Measurements from ENCODE around the gene MASP1. TPM values are rescaled to one million over a fixed set of nuclear protein-coding genes. Genes with fewer than 3 reads are reported as not detected.

Gene MASP1
- total and polyA plus RNA-seq, 7 experiments from 2014 or later, result not detected

DNA sequence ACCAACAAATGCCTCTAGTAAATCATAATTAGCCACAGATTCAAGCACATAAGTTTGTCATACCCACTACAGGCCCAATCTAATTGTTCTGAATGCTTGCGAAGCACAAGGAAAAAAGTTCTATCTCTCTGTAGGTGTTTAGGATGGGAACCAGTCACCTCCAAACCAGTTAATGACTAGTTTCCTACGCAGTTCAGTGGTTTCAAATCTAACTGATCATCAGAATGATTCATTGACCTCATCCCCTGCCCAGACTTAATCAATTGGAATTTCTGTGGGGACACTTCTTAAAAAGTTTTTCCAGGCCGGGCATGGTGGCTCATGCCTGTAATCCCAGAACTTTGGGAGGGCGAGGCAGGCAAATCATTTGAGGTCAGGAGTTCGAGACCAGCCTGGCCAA, 24.3 kb upstream of the MASP1 start:
- ATAC-seq, result no peak
- Mint-ChIP-seq H3K4me1 (peaks cover 10 to 15% (median 11%) of the 10 kb centered on the region in 7 donors), H3K4me3 (no peak overlapping the region), H3K27me3 (peaks cover 45 to 61% (median 50%) of the 10 kb centered on the region in 5 donors), H3K9me3 (peaks cover 0 to 4% (median 0%) of the 10 kb centered on the region in 11 donors), H3K36me3 (peaks cover 0 to 9% (median 0%) of the 10 kb centered on the region in 5 donors), H3K27ac (no peak overlapping the region)
- intact Hi-C loops (cut with micrococcal nuclease), result no loop called here
- no peaks in the 10 kb centered on the region for H3K36me3 ChIP-seq (ENCODE audit: control insufficient read depth in 2 of 3, insufficient read depth in 3 of 3, low read length in 3 of 3)
- no peak overlapping the region for H3K27ac ChIP-seq (ENCODE audit: low read depth, low read length)
- H3K4me1 ChIP-seq (ENCODE audit: control insufficient read depth in 2 of 2, insufficient read depth in 2 of 2, low read length in 2 of 2), result peaks cover 5 to 8% of the 10 kb centered on the region in 2 donors
- DNase-seq, result no peak
- H3K27me3 ChIP-seq (ENCODE audit: control insufficient read depth in 2 of 2, insufficient read depth in 2 of 2, low read length in 2 of 2), result no peaks in the 10 kb centered on the region
- POLR2A ChIA-PET, result no interaction called here
- CTCF ChIA-PET, result interaction anchor here (1.2 to 9.0 kb wide), 4 partner anchors 9 to 416 kb away, joined by 3 to 158 read pairs (median 50); no protein-coding TSS in a partner anchor
- H3K9me3 ChIP-seq (ENCODE audit: control insufficient read depth in 2 of 3, low read length in 3 of 3), result no peaks in the 10 kb centered on the region
- no peak overlapping the region for H3K4me3 ChIP-seq (ENCODE audit: low read length)

DNA sequence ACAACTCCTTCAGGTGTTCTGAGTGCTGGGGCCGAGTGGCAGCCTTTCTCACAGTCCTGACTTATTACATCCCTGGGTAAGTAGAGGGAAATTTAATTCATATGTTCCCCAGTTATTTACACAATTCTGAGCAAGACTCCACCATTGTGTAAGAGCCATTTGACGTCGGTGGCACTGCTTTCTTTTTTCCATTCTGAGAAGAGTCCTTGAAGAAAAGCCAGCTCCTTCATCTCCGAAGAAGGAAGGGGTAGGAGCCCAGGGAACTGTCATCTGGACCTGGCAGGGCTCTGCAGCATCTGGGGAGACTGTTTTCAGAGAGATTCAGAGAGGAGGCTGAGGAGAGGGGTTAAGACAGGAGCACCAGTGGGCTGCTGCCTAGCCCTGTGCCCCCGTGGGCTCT, 22.6 kb upstream of the MASP1 start:
- Mint-ChIP-seq H3K27me3 (peaks cover 50 to 65% (median 54%) of the 10 kb centered on the region in 5 donors), H3K36me3 (peaks cover 0 to 9% (median 0%) of the 10 kb centered on the region in 5 donors), H3K4me3 (no peak overlapping the region), H3K27ac (no peak overlapping the region), H3K4me1 (peaks cover 6 to 10% (median 7%) of the 10 kb centered on the region in 7 donors), H3K9me3 (peaks cover 0 to 4% (median 0%) of the 10 kb centered on the region in 11 donors)
- intact Hi-C loops (cut with micrococcal nuclease), result no loop called here
- Histone ChIP-seq H3K4me1 (ENCODE audit: control insufficient read depth in 2 of 2, insufficient read depth in 2 of 2, low read length in 2 of 2) (peaks cover 3 to 4% of the 10 kb centered on the region in 2 donors), H3K27ac (ENCODE audit: low read depth, low read length) (no peak overlapping the region), H3K9me3 (ENCODE audit: control insufficient read depth in 2 of 3, low read length in 3 of 3) (no peaks in the 10 kb centered on the region), H3K36me3 (ENCODE audit: control insufficient read depth in 2 of 3, insufficient read depth in 3 of 3, low read length in 3 of 3) (no peaks in the 10 kb centered on the region), H3K4me3 (ENCODE audit: low read length) (no peak overlapping the region), H3K27me3 (ENCODE audit: control insufficient read depth in 2 of 2, insufficient read depth in 2 of 2, low read length in 2 of 2) (no peaks in the 10 kb centered on the region)
- ChIA-PET CTCF (no interaction called here), POLR2A (no interaction called here)
- DNase-seq, result no peak
- ATAC-seq, result no peak

DNA sequence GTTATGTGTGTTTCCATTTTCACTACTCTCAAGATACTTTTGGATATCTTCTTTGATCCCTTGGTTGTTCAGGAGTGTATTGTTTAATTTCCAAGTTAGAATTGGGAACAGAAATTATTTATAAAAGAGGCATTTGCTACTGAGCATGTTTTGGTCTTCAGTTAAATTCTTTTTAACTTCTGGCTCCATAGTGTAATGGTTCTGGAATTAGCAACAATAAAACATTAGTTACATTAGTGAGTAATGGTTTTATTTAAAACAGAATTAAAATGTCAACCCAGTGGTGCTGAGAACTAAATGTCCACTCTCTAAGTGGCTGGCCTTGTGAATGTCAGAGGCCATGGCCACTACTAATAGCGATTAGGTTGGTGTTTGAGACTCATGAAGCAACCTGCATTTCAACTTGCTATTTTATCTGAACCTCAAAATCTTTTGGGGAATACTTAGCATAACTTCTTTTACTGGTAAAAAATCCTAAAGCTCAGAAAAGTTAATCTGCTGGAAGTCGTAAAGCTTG, 19.5 kb upstream of the MASP1 start:
- POLR2A ChIA-PET, result no interaction called here

DNA sequence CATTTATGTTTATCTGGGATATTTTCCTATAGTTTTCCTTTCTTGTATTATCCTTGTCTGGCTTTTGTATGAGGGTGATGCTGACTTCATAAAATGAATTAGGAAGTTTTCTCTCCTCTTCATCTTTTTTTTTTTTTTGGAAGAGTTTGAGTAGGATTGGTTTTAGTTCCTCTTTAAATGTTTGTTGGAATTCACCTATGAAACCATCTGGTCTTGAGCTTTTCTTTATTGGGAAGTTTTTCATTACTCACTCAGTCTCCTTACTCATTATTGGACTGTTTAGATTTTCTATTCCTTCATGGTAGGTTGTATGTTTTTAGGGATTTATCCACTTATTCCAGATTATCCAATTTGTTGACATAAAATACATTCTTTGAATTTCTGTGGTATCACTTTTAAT, 18.7 kb upstream of the MASP1 start:
- H3K4me1 ChIP-seq (ENCODE audit: control insufficient read depth in 2 of 2, insufficient read depth in 2 of 2, low read length in 2 of 2), result no peaks in the 10 kb centered on the region
- ATAC-seq (no peak), DNase-seq (no peak)
- intact Hi-C loops (cut with micrococcal nuclease), result no loop called here
- H3K9me3 ChIP-seq (ENCODE audit: control insufficient read depth in 2 of 3, low read length in 3 of 3), result no peaks in the 10 kb centered on the region
- H3K27me3 Mint-ChIP-seq, result peaks cover 32 to 44% (median 39%) of the 10 kb centered on the region in 5 donors
- H3K27me3 ChIP-seq (ENCODE audit: control insufficient read depth in 2 of 2, insufficient read depth in 2 of 2, low read length in 2 of 2), result no peaks in the 10 kb centered on the region
- peaks cover 0 to 9% (median 0%) of the 10 kb centered on the region in 5 donors for H3K36me3 Mint-ChIP-seq
- ChIA-PET CTCF (no interaction called here), POLR2A (no interaction called here)
- no peak overlapping the region for H3K4me3 ChIP-seq (ENCODE audit: low read length)
- H3K4me1 Mint-ChIP-seq, result peaks cover 0 to 5% (median 0%) of the 10 kb centered on the region in 7 donors
- no peak overlapping the region for H3K27ac ChIP-seq (ENCODE audit: low read depth, low read length)
- H3K9me3 Mint-ChIP-seq, result peaks cover 0 to 4% (median 0%) of the 10 kb centered on the region in 11 donors
- no peaks in the 10 kb centered on the region for H3K36me3 ChIP-seq (ENCODE audit: control insufficient read depth in 2 of 3, insufficient read depth in 3 of 3, low read length in 3 of 3)
- H3K27ac Mint-ChIP-seq, result no peak overlapping the region
- H3K4me3 Mint-ChIP-seq, result no peak overlapping the region

More for the DNA sequence above, 19.5 kb upstream of the MASP1 start:
- H3K4me3 Mint-ChIP-seq, result no peak overlapping the region
- DNase-seq, result no peak
- no peaks in the 10 kb centered on the region for H3K27me3 ChIP-seq (ENCODE audit: control insufficient read depth in 2 of 2, insufficient read depth in 2 of 2, low read length in 2 of 2)
- intact Hi-C loops (cut with micrococcal nuclease), result no loop called here
- H3K36me3 ChIP-seq (ENCODE audit: control insufficient read depth in 2 of 3, insufficient read depth in 3 of 3, low read length in 3 of 3), result no peaks in the 10 kb centered on the region
- peaks cover 0 to 5% (median 0%) of the 10 kb centered on the region in 7 donors for H3K4me1 Mint-ChIP-seq
- H3K9me3 Mint-ChIP-seq, result peaks cover 0 to 4% (median 0%) of the 10 kb centered on the region in 11 donors
- CTCF ChIA-PET, result interaction anchor here (1.4 kb wide), 1 partner anchor 11 kb away, joined by 3 read pairs; no protein-coding TSS in a partner anchor
- ATAC-seq, result no peak
- no peak overlapping the region for H3K27ac Mint-ChIP-seq
- H3K9me3 ChIP-seq (ENCODE audit: control insufficient read depth in 2 of 3, low read length in 3 of 3), result no peaks in the 10 kb centered on the region
- peaks cover 33 to 49% (median 44%) of the 10 kb centered on the region in 5 donors for H3K27me3 Mint-ChIP-seq
- no peak overlapping the region for H3K4me3 ChIP-seq (ENCODE audit: low read length)
- no peaks in the 10 kb centered on the region for H3K4me1 ChIP-seq (ENCODE audit: control insufficient read depth in 2 of 2, insufficient read depth in 2 of 2, low read length in 2 of 2)
- no peak overlapping the region for H3K27ac ChIP-seq (ENCODE audit: low read depth, low read length)
- peaks cover 0 to 9% (median 0%) of the 10 kb centered on the region in 5 donors for H3K36me3 Mint-ChIP-seq

DNA sequence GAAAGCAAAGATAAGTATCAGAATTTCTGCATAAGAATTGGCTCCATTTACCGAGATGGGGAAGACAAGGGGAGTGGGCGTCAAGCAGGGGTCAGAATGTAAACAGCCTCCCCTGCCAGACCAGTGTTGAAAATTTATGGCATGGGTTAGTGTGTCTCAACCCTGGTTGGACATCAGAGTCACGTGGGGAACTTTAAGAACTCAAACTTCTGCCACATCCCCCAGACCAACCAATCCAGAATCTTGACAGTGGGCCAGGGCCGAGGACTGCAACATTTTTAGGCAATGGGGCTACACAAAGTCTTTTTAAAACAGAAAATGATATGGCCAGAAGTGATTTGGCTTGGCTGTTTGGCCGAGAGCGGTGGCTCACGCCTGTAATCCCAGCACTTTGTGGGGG, 14.3 kb upstream of the MASP1 start:
- DNase-seq, result no peak
- intact Hi-C loops (cut with micrococcal nuclease), result no loop called here

DNA sequence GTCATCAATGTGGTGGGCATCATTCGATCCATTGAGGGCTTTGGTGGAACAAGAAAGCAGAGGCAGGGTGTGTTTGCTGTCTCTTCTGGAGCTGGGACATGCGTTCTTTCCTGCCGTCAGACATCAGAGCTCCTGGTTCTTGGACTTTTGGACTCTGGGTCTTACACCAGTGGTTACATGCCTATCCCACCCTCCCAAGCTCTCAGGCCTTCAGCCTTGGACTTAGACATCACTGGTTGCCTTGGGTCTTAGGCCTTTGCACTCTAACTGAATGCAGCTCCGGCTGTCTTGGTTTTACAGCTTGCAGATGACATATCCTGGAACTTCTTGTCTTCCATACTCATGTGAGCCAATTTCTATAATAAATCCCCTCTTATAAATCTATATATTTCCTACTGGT, 8.1 kb upstream of the MASP1 start:
- Histone ChIP-seq H3K27ac (ENCODE audit: low read depth, low read length) (no peak overlapping the region), H3K27me3 (ENCODE audit: control insufficient read depth in 2 of 2, insufficient read depth in 2 of 2, low read length in 2 of 2) (no peaks in the 10 kb centered on the region), H3K9me3 (ENCODE audit: control insufficient read depth in 2 of 3, low read length in 3 of 3) (no peaks in the 10 kb centered on the region), H3K36me3 (ENCODE audit: control insufficient read depth in 2 of 3, insufficient read depth in 3 of 3, low read length in 3 of 3) (no peaks in the 10 kb centered on the region), H3K4me1 (ENCODE audit: control insufficient read depth in 2 of 2, insufficient read depth in 2 of 2, low read length in 2 of 2) (no peaks in the 10 kb centered on the region), H3K4me3 (ENCODE audit: low read length) (no peak overlapping the region)
- Mint-ChIP-seq H3K4me3 (no peak overlapping the region), H3K27ac (no peak overlapping the region), H3K4me1 (no peaks in the 10 kb centered on the region), H3K27me3 (peaks cover 16 to 22% (median 21%) of the 10 kb centered on the region in 5 donors), H3K9me3 (peaks cover 0 to 5% (median 0%) of the 10 kb centered on the region in 11 donors), H3K36me3 (peaks cover 0 to 4% (median 0%) of the 10 kb centered on the region in 5 donors)
- ChIA-PET CTCF (interaction anchor here (0.9 to 1.0 kb wide), 2 partner anchors 10 to 381 kb away, joined by 3 read pairs; no protein-coding TSS in a partner anchor), POLR2A (no interaction called here)
- DNase-seq (no peak), ATAC-seq (no peak)
- intact Hi-C loops (cut with micrococcal nuclease), result no loop called here

More for the DNA sequence above, 14.3 kb upstream of the MASP1 start:
- Histone ChIP-seq H3K27ac (ENCODE audit: low read depth, low read length) (no peak overlapping the region), H3K4me1 (ENCODE audit: control insufficient read depth in 2 of 2, insufficient read depth in 2 of 2, low read length in 2 of 2) (no peaks in the 10 kb centered on the region), H3K9me3 (ENCODE audit: control insufficient read depth in 2 of 3, low read length in 3 of 3) (no peaks in the 10 kb centered on the region), H3K4me3 (ENCODE audit: low read length) (no peak overlapping the region), H3K27me3 (ENCODE audit: control insufficient read depth in 2 of 2, insufficient read depth in 2 of 2, low read length in 2 of 2) (no peaks in the 10 kb centered on the region), H3K36me3 (ENCODE audit: control insufficient read depth in 2 of 3, insufficient read depth in 3 of 3, low read length in 3 of 3) (no peaks in the 10 kb centered on the region)
- H3K27me3 Mint-ChIP-seq, result peaks cover 21 to 29% (median 25%) of the 10 kb centered on the region in 5 donors
- ChIA-PET CTCF (no interaction called here), POLR2A (no interaction called here)
- ATAC-seq, result no peak
- H3K27ac Mint-ChIP-seq, result no peak overlapping the region
- peaks cover 0 to 2% (median 0%) of the 10 kb centered on the region in 11 donors for H3K9me3 Mint-ChIP-seq
- peaks cover 0 to 4% (median 0%) of the 10 kb centered on the region in 5 donors for H3K36me3 Mint-ChIP-seq
- H3K4me1 Mint-ChIP-seq, result no peaks in the 10 kb centered on the region
- no peak overlapping the region for H3K4me3 Mint-ChIP-seq

DNA sequence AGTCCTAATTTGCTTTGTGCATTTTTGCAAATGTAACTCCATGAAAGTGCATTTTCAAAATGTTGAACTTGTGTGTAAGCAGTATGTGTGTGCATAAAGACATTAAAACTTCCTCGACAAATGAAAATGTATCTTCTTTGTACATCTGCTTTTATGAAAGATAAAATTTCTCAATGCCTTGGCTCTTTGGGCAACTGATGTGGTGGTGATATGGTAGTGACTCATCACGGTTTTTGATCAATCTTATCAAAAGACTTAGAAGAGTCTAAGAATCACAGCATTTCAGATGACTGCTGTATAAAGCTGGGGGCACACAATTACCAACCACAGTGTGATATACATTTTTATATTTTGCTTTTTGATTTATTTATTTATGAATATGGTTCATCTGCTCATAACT, 5.4 kb upstream of the MASP1 start:
- no peak overlapping the region for H3K27ac Mint-ChIP-seq
- no peak for ATAC-seq
- ChIA-PET POLR2A (no interaction called here), CTCF (no interaction called here)
- no peak for DNase-seq
- intact Hi-C loops (cut with micrococcal nuclease), result no loop called here
- peaks cover 6 to 30% (median 14%) of the 10 kb centered on the region in 5 donors for H3K27me3 Mint-ChIP-seq
- Histone ChIP-seq H3K9me3 (ENCODE audit: control insufficient read depth in 2 of 3, low read length in 3 of 3) (no peaks in the 10 kb centered on the region), H3K27ac (ENCODE audit: low read depth, low read length) (no peak overlapping the region), H3K36me3 (ENCODE audit: control insufficient read depth in 2 of 3, insufficient read depth in 3 of 3, low read length in 3 of 3) (no peaks in the 10 kb centered on the region), H3K27me3 (ENCODE audit: control insufficient read depth in 2 of 2, insufficient read depth in 2 of 2, low read length in 2 of 2) (no peaks in the 10 kb centered on the region), H3K4me3 (ENCODE audit: low read length) (no peak overlapping the region), H3K4me1 (ENCODE audit: control insufficient read depth in 2 of 2, insufficient read depth in 2 of 2, low read length in 2 of 2) (no peaks in the 10 kb centered on the region)
- H3K4me3 Mint-ChIP-seq, result no peak overlapping the region
- H3K36me3 Mint-ChIP-seq, result peaks cover 0 to 4% (median 0%) of the 10 kb centered on the region in 5 donors
- no peaks in the 10 kb centered on the region for H3K4me1 Mint-ChIP-seq
- H3K9me3 Mint-ChIP-seq, result peaks cover 0 to 5% (median 0%) of the 10 kb centered on the region in 11 donors

Measured in naive thymus-derived CD4-positive, alpha-beta T cell (primary cell).